Measurements from ENCODE around the gene WDCP. TPM values are rescaled to one million over a fixed set of nuclear protein-coding genes. Genes with fewer than 3 reads are reported as not detected.
A peak's percentile ranks its signal among the peaks of the same experiment; 100 is the strongest.

The WDCP gene
- total RNA-seq, 4 donors from 2014 or later: 2.5 to 8.5 (median 4.1) TPM

DNA sequence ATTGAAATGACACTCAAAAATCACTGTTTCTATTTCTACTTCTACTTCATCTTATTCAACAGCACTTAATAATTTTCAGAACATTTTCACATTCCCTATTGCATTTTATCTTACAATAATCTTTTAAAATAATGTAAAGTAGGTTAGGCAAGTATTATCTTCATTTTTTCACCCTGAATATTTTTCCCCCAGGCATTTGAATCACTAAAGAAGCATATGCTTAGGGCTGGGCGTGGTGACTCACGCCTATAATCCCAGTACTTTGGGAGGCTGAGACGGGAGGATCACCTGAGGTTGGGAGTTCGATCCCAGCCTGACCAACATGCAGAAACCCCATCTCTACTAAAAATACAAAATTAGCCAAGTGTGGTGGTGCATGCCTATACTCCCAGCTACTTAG, 6.7 kb downstream of the WDCP start:
- 92% methylated on average over 4 of the region's 4 CpGs for WGBS
- Histone ChIP-seq H3K4me3 (no peak overlapping the region), H3K27ac (no peak overlapping the region), H3K27me3 (no peaks in the 10 kb centered on the region), H3K9me3 (no peaks in the 10 kb centered on the region), H3K4me1 (no peaks in the 10 kb centered on the region), H3K36me3 (peaks cover 21% of the 10 kb centered on the region)
- no peak for DNase-seq (ENCODE audit: low spot score in 2 of 2)
- TF ChIP-seq EP300 (IDR thresholded peaks at IDR 0.05): no peak
- no peak for TF ChIP-seq POLR2A (IDR thresholded peaks at IDR 0.05)
- no peak for TF ChIP-seq POLR2AphosphoS5 (IDR thresholded peaks at IDR 0.05)
- TF ChIP-seq, protein P1, sequence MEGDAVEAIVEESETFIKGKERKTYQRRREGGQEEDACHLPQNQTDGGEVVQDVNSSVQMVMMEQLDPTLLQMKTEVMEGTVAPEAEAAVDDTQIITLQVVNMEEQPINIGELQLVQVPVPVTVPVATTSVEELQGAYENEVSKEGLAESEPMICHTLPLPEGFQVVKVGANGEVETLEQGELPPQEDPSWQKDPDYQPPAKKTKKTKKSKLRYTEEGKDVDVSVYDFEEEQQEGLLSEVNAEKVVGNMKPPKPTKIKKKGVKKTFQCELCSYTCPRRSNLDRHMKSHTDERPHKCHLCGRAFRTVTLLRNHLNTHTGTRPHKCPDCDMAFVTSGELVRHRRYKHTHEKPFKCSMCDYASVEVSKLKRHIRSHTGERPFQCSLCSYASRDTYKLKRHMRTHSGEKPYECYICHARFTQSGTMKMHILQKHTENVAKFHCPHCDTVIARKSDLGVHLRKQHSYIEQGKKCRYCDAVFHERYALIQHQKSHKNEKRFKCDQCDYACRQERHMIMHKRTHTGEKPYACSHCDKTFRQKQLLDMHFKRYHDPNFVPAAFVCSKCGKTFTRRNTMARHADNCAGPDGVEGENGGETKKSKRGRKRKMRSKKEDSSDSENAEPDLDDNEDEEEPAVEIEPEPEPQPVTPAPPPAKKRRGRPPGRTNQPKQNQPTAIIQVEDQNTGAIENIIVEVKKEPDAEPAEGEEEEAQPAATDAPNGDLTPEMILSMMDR (IDR thresholded peaks at IDR 0.05): no peak

DNA sequence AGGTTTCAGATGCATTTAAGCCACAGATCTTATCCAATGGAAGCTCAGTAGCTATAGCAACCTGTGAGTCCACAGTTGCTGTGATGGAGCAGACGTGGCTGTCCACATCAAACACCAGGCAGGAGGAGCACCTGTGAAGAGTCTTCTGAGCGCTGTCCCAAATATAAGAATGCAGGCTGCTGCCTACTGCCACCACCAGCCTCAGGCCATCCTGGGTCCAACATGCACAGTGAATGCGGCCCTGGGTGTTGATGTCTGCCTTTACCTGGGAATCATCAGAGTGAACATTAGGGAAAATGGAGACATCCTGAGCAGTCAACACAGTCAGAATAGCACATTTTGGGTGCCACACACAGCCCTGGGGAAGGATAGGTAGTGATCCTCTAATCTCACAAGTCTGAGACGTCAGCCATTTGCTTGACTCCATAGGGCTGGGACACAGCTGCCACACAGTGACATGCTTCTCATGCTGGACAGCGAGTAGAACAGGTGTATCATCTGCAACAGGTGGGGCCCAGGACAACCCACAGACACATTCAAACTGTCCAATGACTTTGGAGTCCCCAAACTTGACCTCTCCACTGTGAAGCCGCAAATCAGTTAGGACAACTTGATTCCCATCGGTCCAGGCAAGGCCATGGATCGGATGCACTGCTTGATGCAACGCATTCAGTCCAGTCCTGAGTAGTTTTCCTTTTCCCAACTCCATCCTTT, 8.2 kb downstream of the WDCP start:
- H3K4me3 ChIP-seq: no peak overlapping the region
- TF ChIP-seq POLR2AphosphoS5 (IDR thresholded peaks at IDR 0.05) (no peak), POLR2A (IDR thresholded peaks at IDR 0.05) (no peak), EP300 (IDR thresholded peaks at IDR 0.05) (no peak)
- TF ChIP-seq, protein P1 (IDR thresholded peaks at IDR 0.05): no peak
- no peaks in the 10 kb centered on the region for H3K9me3 ChIP-seq
- no peaks in the 10 kb centered on the region for H3K4me1 ChIP-seq
- WGBS: 96% methylated on average over 8 of the region's 9 CpGs
- peak in 1 of 2 donors; percentile 49 for DNase-seq (ENCODE audit: low spot score in 2 of 2)
- no peaks in the 10 kb centered on the region for H3K27me3 ChIP-seq
- H3K27ac ChIP-seq: no peak overlapping the region
- H3K36me3 ChIP-seq: peaks cover 21% of the 10 kb centered on the region

DNA sequence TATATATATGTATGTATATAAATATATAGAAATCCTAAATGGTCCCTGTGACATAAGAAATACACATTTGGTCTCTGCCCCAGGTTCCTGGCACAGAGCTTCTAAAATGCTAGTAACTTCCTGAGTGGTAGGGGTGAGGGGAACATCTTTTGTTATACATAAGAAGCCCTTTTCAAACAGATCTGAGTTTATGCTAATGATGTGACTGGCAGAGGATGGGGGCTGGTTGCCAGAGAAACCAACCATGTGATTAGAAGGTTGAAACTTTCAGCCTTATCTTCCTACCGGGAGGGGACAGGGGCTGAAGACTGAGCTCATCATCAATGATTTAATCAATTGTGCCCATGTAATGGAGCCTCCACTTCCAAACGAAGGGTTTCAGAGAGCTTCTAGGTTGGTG, 21.0 kb downstream of the WDCP start:
- no peak overlapping the region for H3K4me3 ChIP-seq
- no peaks in the 10 kb centered on the region for H3K27me3 ChIP-seq
- TF ChIP-seq, protein P1 (IDR thresholded peaks at IDR 0.05): no peak
- TF ChIP-seq POLR2AphosphoS5 (IDR thresholded peaks at IDR 0.05) (no peak), EP300 (IDR thresholded peaks at IDR 0.05) (no peak), POLR2A (IDR thresholded peaks at IDR 0.05) (no peak)
- H3K4me1 ChIP-seq: no peaks in the 10 kb centered on the region
- no peak overlapping the region for H3K27ac ChIP-seq
- DNase-seq (ENCODE audit: low spot score in 2 of 2): peak in 1 of 2 donors; percentile 20
- 69% methylated on average over 2 of the region's 2 CpGs for WGBS
- peaks cover 44% of the 10 kb centered on the region for H3K36me3 ChIP-seq
- no peaks in the 10 kb centered on the region for H3K9me3 ChIP-seq

DNA sequence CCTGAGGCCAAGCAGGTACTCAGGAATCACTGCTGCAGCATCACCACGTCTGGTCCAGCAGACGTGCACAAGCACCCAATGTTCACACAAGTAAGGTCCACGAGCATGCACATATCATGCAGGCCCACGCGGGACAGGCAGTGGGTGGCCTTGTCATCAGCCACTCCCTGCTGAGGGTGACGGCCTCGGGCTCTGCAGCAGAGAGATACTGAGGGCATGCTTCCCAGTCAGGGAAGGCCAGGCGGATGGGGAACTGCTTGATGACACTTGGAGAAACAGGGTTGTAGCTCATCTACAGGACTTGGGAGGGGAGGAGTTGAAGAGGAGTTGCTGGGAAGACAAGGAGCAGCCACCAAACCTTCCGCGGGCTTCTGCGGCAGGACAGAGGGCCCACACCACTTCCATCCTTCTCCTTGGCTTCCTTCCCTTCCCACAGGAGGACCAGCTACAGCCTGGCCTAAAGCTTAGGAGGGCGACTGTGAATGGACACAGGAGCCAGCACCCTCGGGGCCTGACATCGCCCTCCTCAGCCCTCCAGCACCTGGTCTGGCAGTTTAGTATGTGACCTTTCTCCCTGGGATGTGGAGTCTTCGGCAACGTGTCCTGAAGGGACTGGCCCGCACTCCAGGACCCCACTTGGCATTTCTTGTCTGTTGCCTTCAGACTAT, 22.1 kb downstream of the WDCP start:
- Histone ChIP-seq H3K9me3 (no peaks in the 10 kb centered on the region), H3K36me3 (peaks cover 33% of the 10 kb centered on the region), H3K4me1 (no peaks in the 10 kb centered on the region), H3K27ac (no peak overlapping the region), H3K4me3 (no peak overlapping the region), H3K27me3 (no peaks in the 10 kb centered on the region)
- peak in 1 of 2 donors; percentile 55 for DNase-seq (ENCODE audit: low spot score in 2 of 2)
- TF ChIP-seq EP300 (IDR thresholded peaks at IDR 0.05) (no peak), POLR2A (IDR thresholded peaks at IDR 0.05) (no peak), POLR2AphosphoS5 (IDR thresholded peaks at IDR 0.05) (no peak)
- TF ChIP-seq, protein P1 (IDR thresholded peaks at IDR 0.05): no peak
- 92% methylated on average over 10 of the region's 17 CpGs for WGBS

DNA sequence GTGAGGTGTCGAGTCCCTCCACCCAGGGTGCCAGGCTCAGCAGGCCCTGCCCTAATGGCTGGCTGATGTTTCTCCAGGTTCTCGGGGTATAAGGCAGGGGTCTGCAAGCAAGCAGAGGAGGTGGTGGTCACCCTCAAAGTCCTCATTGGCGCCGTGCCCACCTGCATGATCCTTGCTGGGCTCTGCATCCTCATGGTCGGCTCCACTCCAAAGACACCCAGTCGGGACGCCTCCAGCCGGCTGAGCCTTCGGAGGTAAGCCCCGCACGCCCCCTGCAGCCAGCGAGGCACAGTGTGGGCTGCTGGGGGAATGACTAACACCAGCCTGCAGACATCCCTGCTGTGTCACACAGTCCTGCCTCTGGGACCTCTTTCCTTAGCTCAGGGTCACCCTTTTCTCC, 23.2 kb downstream of the WDCP start:
- H3K4me1 ChIP-seq: no peaks in the 10 kb centered on the region
- 83% methylated on average over 12 of the region's 12 CpGs for WGBS
- H3K27ac ChIP-seq: no peak overlapping the region
- H3K27me3 ChIP-seq: no peaks in the 10 kb centered on the region
- no peaks in the 10 kb centered on the region for H3K9me3 ChIP-seq
- peaks cover 22% of the 10 kb centered on the region for H3K36me3 ChIP-seq
- H3K4me3 ChIP-seq: no peak overlapping the region
- no peak for DNase-seq (ENCODE audit: low spot score in 2 of 2)
- no peak for TF ChIP-seq EP300 (IDR thresholded peaks at IDR 0.05)
- no peak for TF ChIP-seq POLR2A (IDR thresholded peaks at IDR 0.05)
- TF ChIP-seq POLR2AphosphoS5 (IDR thresholded peaks at IDR 0.05): no peak
- TF ChIP-seq, protein P1 (IDR thresholded peaks at IDR 0.05): no peak
